GM12878 (cell line): ENCODE measurements around the gene AQP7. TPM values are rescaled to one million over a fixed set of nuclear protein-coding genes. Genes with fewer than 3 reads are reported as not detected.

Source experiments
- ATAC-seq: fragments of 200-7000 bp; cut with Tn5 transposase; 3 replicates; pipeline ENCODE4 v1.9.1; 2020; ENCODE audit warnings: mild to moderate bottlenecking, moderate library complexity
- BruUV-seq: library from RNA; stranded (reverse); fragments of 400-500 nt; replicated peaks from 2 replicates; lab custom pipeline; 2021; lab: Mats Ljungman, UMichigan
- CTCF ChIA-PET: fragments of 300-600 bp; sonication (Branson Sonifier 250); formaldehyde crosslinking; extraction: SDS; loops from one replicate; lab custom pipeline; 2021; ENCODE audit warnings: inconsistent platforms; lab: Yijun Ruan, JAX
- POLR2A ChIA-PET: fragments of 350-600 bp; formaldehyde crosslinking; extraction: SDS; loops from one replicate; lab custom pipeline; 2021; ENCODE audit warnings: inconsistent platforms; lab: Charles Lee
- RAD21 ChIA-PET: fragments of 300-600 bp; sonication (Branson Sonifier 250); formaldehyde crosslinking; loops from one replicate; lab custom pipeline; 2023; ENCODE audit warnings: antibody characterized with exemption; ENCODE audit not compliant: unreplicated experiment; lab: Charles Lee
- SMC1A ChIA-PET: fragments of 300-600 bp; sonication (Branson Sonifier 250); formaldehyde crosslinking; loops from one replicate; lab custom pipeline; 2023; ENCODE audit not compliant: unreplicated experiment, uncharacterized antibody; lab: Charles Lee
- DNase-seq: peaks from one replicate; pipeline ENCODE4 v3.0.0-alpha.2; 2011; ENCODE audit warnings: low read depth, low spot score
- FAIRE-seq: peaks from 3 replicates; lab custom pipeline; 2011; peaks lifted over from hg19 to GRCh38; lab: Jason Lieb, UNC
- H2AFZ ChIP-seq: 2 replicates; pipeline ENCODE4 v1.6.0; 2011; ENCODE audit warnings: low read depth, low read length, control low read depth; ENCODE audit not compliant: control insufficient read depth
- H3K27ac ChIP-seq: 2 replicates; pipeline ENCODE4 v1.5.1; 2011; ENCODE audit warnings: control low read depth; ENCODE audit not compliant: control insufficient read depth, insufficient read depth
- H3K27me3 ChIP-seq, 2 experiments: replicated peaks in 1 of 2; 2 replicates each; pipeline versions ENCODE4 v1.6.0 to v1.6.1; 2011; ENCODE audit warnings: low read length in 1 of 2; ENCODE audit not compliant: control insufficient read depth in 2 of 2, insufficient read depth in 2 of 2
- H3K36me3 ChIP-seq, 2 experiments: 2 replicates each; pipeline ENCODE4 v1.5.1; 2011; ENCODE audit warnings: low read length in 1 of 2; ENCODE audit not compliant: control insufficient read depth in 2 of 2, insufficient read depth in 2 of 2
- H3K4me1 ChIP-seq: 2 replicates; pipeline ENCODE4 v1.6.1; 2011; ENCODE audit warnings: mild to moderate bottlenecking, low read length, moderate library complexity, mixed read lengths; ENCODE audit not compliant: control insufficient read depth, insufficient read depth
- H3K4me2 ChIP-seq: 2 replicates; pipeline ENCODE4 v1.6.0; 2011; ENCODE audit warnings: control low read depth; ENCODE audit not compliant: control insufficient read depth, insufficient read depth
- H3K4me3 ChIP-seq: fragments of 200-600 bp; sonication (generic); 2 replicates; pipeline ENCODE4 v1.5.1; 2016
- H3K79me2 ChIP-seq: 2 replicates; pipeline ENCODE4 v1.6.0; 2011; ENCODE audit warnings: low read length; ENCODE audit not compliant: control insufficient read depth, insufficient read depth
- H3K9ac ChIP-seq: 2 replicates; pipeline ENCODE4 v1.8.0; 2011; ENCODE audit warnings: low read length, control low read depth, mixed read lengths; ENCODE audit not compliant: control insufficient read depth, insufficient read depth
- H3K9me3 ChIP-seq: replicated peaks from 3 replicates; pipeline ENCODE4 v1.5.1; 2011; ENCODE audit warnings: mild to moderate bottlenecking, low read length; ENCODE audit not compliant: control insufficient read depth, insufficient read depth
- H4K20me1 ChIP-seq: 2 replicates; pipeline ENCODE4 v1.6.0; 2011; ENCODE audit not compliant: control insufficient read depth, insufficient read depth
- LARP7 ChIP-seq: fragments of 450-650 bp; IDR thresholded peaks from 2 replicates; pipeline ENCODE4 v1.6.1; 2017; ENCODE audit warnings: mild to moderate bottlenecking
- MEF2A ChIP-seq: IDR thresholded peaks from 2 replicates; pipeline ENCODE4 v1.6.1; 2011; ENCODE audit warnings: low read depth, mild to moderate bottlenecking, low read length, moderate library complexity; ENCODE audit not compliant: insufficient read depth
- MTA2 ChIP-seq: fragments of 450-650 bp; IDR thresholded peaks from 2 replicates; pipeline ENCODE4 v1.6.1; 2016; ENCODE audit warnings: low read depth, mild to moderate bottlenecking, moderate library complexity
- NRF1 ChIP-seq: conservative IDR thresholded peaks from 2 replicates; pipeline ENCODE4 v1.6.1; 2011; ENCODE audit warnings: mild to moderate bottlenecking, low read depth, low read length, improper control_type of control experiment
- RFX5 ChIP-seq: IDR thresholded peaks from 2 replicates; pipeline ENCODE4 v1.6.1; 2011; ENCODE audit warnings: low read depth, low read length, improper control_type of control experiment
- SMAD1 ChIP-seq: fragments of 450-650 bp; IDR thresholded peaks from 2 replicates; pipeline ENCODE4 v1.6.1; 2018; ENCODE audit warnings: mild to moderate bottlenecking, low read depth; ENCODE audit not compliant: partially characterized antibody
- SMAD5 ChIP-seq: IDR thresholded peaks from 2 replicates; pipeline ENCODE4 v1.6.1; 2016; ENCODE audit warnings: antibody characterized with exemption, low read depth
- SPI1 ChIP-seq: IDR thresholded peaks from 2 replicates; pipeline ENCODE4 v1.6.1; 2011; ENCODE audit warnings: low read depth, mild to moderate bottlenecking, low read length, moderate library complexity, borderline replicate concordance; ENCODE audit not compliant: insufficient read depth
- TCF12 ChIP-seq: IDR thresholded peaks from 2 replicates; pipeline ENCODE4 v1.6.1; 2011; ENCODE audit warnings: low read depth, mild to moderate bottlenecking, low read length
- WGBS: methylation state at CpG from one replicate; pipeline ENCODE4 v1.1.6; 2016; ENCODE audit warnings: low lambda C conversion rate; ENCODE audit not compliant: insufficient replicate concordance, insufficient coverage; ENCODE audit errors: missing lambda C conversion rate; 5-methylcytosine and 5-hydroxymethylcytosine counted together
- in situ Hi-C: fragments of 300-500 bp; cut with MboI; formaldehyde crosslinking; loops from 9 replicates; pipeline ENCODE4 v1.14.3; 2018; ENCODE audit warnings: mixed read lengths
- intact Hi-C: fragments of 100-400 bp; cut with micrococcal nuclease; formaldehyde crosslinking; loops from one replicate; pipeline ENCODE4 v1.14.2; 2022; ENCODE audit not compliant: unreplicated experiment
- polyA plus RNA-seq, 11 experiments: library from polyadenylated mRNA; depleted of rRNA in 4 of 11; unstranded in 6 of 11; stranded (reverse) in 5 of 11; fragments of >200 nt; fragmentation: Nextera tagmentation in 4 of 11; fragmentation: Illumina TruSeq in 1 of 11; extraction: Ambion mirVana in 4 of 11; extraction: Trizol in 1 of 11; gene quantifications; 1 replicate in 1 of 11; 2 replicates in 10 of 11; pipeline versions ENCODE4 v1.2.1 to v1.2.3, GENCODE V29; 2011 to 2016; ENCODE audit warnings: inconsistent platforms in 2 of 11, missing spikeins in 2 of 11, low read depth in 1 of 11
- total RNA-seq, 4 experiments: library from RNA; depleted of rRNA in 3 of 4; stranded (reverse); fragments of >200 nt in 3 of 4; fragmentation: Illumina TruSeq in 1 of 4; extraction: Trizol in 1 of 4; gene quantifications; 2 replicates each; pipeline versions ENCODE4 v1.2.1 to v1.2.3, GENCODE V29; 2013 to 2021
- TF ChIP-seq, protein P1 (sequence below): IDR thresholded peaks from 2 replicates; pipeline ENCODE4 v1.6.1; 2012; ENCODE audit warnings: low read length, inconsistent platforms
- TF ChIP-seq, protein P2 (sequence below): fragments of 450-650 bp; IDR thresholded peaks from 2 replicates; pipeline ENCODE4 v1.6.1; 2018; ENCODE audit warnings: mild to moderate bottlenecking, low read depth, moderate library complexity; ENCODE audit not compliant: partially characterized antibody

AQP7 gene
- total and polyA plus RNA-seq, 10 of the 15 experiments (the other 5 are each of a cell fraction or from before 2014, with no cell fraction given): 0.04 to 0.18 (median 0.04) TPM; not detected in 7

DNA sequence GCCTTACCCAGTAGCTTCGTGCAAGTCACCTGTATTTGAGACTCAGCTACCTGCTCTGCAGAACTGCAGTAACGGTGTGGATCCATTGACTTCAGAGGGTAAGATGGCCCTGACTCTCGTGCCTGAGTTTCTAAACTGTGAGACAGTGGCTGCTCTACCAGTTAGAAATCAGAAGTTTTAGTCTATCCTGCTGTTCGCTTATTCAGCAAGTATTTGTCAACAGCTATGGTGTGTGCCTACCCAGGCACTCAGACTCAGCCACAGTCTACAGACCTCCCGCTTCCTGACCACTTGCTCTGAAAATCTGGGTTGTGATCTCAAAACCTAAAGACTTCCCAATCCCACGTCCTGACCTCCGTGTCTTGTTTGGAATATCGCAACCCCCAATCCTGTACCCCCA lies 31.5 kb upstream of the AQP7 start:
- no TSS peak for BruUV-seq
- no peak for ATAC-seq

DNA sequence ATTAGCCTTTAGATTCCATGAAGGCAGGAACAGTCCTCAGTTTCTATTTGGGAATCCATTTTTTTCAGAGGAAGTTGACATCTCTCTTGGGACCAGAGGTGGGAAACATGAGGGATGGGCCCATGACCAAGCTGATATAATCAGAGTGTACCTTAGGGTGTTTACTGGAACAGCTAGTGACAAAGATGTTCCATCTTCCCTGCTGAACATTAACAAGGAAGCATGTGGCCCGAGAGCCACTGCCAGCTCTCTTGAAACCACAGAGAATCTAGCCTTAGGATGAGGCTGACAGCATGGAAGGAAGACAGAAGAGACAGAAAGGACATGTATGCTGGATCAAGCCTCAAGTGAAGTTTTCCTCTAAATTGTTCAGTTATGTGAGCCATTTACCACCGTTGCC lies 29.1 kb upstream of the AQP7 start:
- RAD21 ChIA-PET: no interaction called here
- no peaks in the 10 kb centered on the region for H3K9me3 ChIP-seq
- DNase-seq: no peak
- in situ Hi-C loops: no loop called here
- H3K79me2 ChIP-seq: no peaks in the 10 kb centered on the region
- WGBS: 4% methylated on average over 2 of the region's 2 CpGs
- no peak overlapping the region for H2AFZ ChIP-seq
- CTCF ChIA-PET: interaction anchor here (0.6 to 2.1 kb wide), 5 partner anchors 16 to 190 kb away, joined by 3 to 10 read pairs (median 4); no protein-coding TSS in a partner anchor
- FAIRE-seq: no peak
- H3K4me3 ChIP-seq: no peak overlapping the region
- no peak overlapping the region for H3K4me2 ChIP-seq
- H4K20me1 ChIP-seq: no peaks in the 10 kb centered on the region
- no peak for ATAC-seq
- POLR2A ChIA-PET: no interaction called here
- no peaks in the 10 kb centered on the region for H3K36me3 ChIP-seq
- SMC1A ChIA-PET: interaction anchor here (1.6 kb wide), 1 partner anchor 22 kb away, joined by 5 read pairs; no protein-coding TSS in a partner anchor
- no peak overlapping the region for H3K27ac ChIP-seq
- no peak overlapping the region for H3K9ac ChIP-seq
- BruUV-seq: no TSS peak
- no peaks in the 10 kb centered on the region for H3K4me1 ChIP-seq
- peaks cover 0 to 6% of the 10 kb centered on the region in 2 experiments; a peak in 2 of 4 replicates for H3K27me3 ChIP-seq
- intact Hi-C loops: no loop called here
- TF ChIP-seq TCF12 (no peak), RFX5 (no peak), SPI1 (no peak), NRF1 (no peak), LARP7 (no peak), MTA2 (no peak), SMAD1 (no peak), MEF2A (no peak), SMAD5 (no peak)
- TF ChIP-seq, protein P1, sequence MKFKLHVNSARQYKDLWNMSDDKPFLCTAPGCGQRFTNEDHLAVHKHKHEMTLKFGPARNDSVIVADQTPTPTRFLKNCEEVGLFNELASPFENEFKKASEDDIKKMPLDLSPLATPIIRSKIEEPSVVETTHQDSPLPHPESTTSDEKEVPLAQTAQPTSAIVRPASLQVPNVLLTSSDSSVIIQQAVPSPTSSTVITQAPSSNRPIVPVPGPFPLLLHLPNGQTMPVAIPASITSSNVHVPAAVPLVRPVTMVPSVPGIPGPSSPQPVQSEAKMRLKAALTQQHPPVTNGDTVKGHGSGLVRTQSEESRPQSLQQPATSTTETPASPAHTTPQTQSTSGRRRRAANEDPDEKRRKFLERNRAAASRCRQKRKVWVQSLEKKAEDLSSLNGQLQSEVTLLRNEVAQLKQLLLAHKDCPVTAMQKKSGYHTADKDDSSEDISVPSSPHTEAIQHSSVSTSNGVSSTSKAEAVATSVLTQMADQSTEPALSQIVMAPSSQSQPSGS: no peak
- TF ChIP-seq, protein P2, sequence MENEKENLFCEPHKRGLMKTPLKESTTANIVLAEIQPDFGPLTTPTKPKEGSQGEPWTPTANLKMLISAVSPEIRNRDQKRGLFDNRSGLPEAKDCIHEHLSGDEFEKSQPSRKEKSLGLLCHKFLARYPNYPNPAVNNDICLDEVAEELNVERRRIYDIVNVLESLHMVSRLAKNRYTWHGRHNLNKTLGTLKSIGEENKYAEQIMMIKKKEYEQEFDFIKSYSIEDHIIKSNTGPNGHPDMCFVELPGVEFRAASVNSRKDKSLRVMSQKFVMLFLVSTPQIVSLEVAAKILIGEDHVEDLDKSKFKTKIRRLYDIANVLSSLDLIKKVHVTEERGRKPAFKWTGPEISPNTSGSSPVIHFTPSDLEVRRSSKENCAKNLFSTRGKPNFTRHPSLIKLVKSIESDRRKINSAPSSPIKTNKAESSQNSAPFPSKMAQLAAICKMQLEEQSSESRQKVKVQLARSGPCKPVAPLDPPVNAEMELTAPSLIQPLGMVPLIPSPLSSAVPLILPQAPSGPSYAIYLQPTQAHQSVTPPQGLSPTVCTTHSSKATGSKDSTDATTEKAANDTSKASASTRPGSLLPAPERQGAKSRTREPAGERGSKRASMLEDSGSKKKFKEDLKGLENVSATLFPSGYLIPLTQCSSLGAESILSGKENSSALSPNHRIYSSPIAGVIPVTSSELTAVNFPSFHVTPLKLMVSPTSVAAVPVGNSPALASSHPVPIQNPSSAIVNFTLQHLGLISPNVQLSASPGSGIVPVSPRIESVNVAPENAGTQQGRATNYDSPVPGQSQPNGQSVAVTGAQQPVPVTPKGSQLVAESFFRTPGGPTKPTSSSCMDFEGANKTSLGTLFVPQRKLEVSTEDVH: no peak

More for the DNA sequence above, 31.5 kb upstream of the AQP7 start:
- Histone ChIP-seq H3K79me2 (no peaks in the 10 kb centered on the region), H4K20me1 (no peaks in the 10 kb centered on the region), H3K27me3 (peaks cover 0 to 6% of the 10 kb centered on the region in 2 experiments; a peak in 2 of 4 replicates), H2AFZ (no peak overlapping the region), H3K9ac (no peak overlapping the region), H3K4me1 (no peaks in the 10 kb centered on the region; the same call in 1 of the 2 replicates), H3K27ac (no peak overlapping the region), H3K4me2 (no peak overlapping the region), H3K9me3 (no peaks in the 10 kb centered on the region), H3K36me3 (no peaks in the 10 kb centered on the region), H3K4me3 (no peak overlapping the region)
- SMC1A ChIA-PET: interaction anchor here (1.3 kb wide), 1 partner anchor 18 kb away, joined by 3 read pairs; no protein-coding TSS in a partner anchor
- POLR2A ChIA-PET: no interaction called here
- intact Hi-C loops: no loop called here
- TF ChIP-seq NRF1: no peak
- DNase-seq: no peak
- 42% methylated on average over 8 of the region's 8 CpGs for WGBS
- CTCF ChIA-PET: interaction anchor here (0.9 to 1.8 kb wide), 6 partner anchors 14 to 60 kb away, joined by 3 to 8 read pairs (median 4); partner anchors contain the start of gene AQP3
- in situ Hi-C loops: no loop called here
- RAD21 ChIA-PET: interaction anchor here (0.7 to 1.0 kb wide), 2 partner anchors 18 to 19 kb away, joined by 3 read pairs; no protein-coding TSS in a partner anchor
- no peak for FAIRE-seq
